Upper lobe of left lung (tissue), 4 donors: ENCODE measurements around the gene PYGL.

ENCODE experiments used
- EP300 ChIP-seq, 4 donors: sonication (generic); formaldehyde crosslinking; IDR thresholded peaks; one replicate each; pipeline ENCODE4 v1.5.1; 2017; ENCODE audit warnings: antibody characterized with exemption in 4 of 4, control low read depth in 2 of 4
- POLR2A ChIP-seq, 4 donors: fragments of 450-650 bp; IDR thresholded peaks; one replicate each; pipeline ENCODE4 v1.5.1; 2016 to 2017; ENCODE audit warnings: antibody characterized with exemption in 4 of 4, mild to moderate bottlenecking in 2 of 4
- POLR2AphosphoS5 ChIP-seq, 2 donors: sonication (generic); formaldehyde crosslinking; IDR thresholded peaks; one replicate each; pipeline ENCODE4 v1.5.1; 2017; ENCODE audit warnings: antibody characterized with exemption in 2 of 2
- TF ChIP-seq, protein P1 (sequence below), 6 experiments: fragments of 450-650 bp in 4 of 6; fragments of 200-600 bp in 2 of 6; sonication (generic) in 2 of 6; IDR thresholded peaks; one replicate each; pipeline ENCODE4 v1.5.1; 2016 to 2019; ENCODE audit warnings: antibody characterized with exemption in 6 of 6

DNA sequence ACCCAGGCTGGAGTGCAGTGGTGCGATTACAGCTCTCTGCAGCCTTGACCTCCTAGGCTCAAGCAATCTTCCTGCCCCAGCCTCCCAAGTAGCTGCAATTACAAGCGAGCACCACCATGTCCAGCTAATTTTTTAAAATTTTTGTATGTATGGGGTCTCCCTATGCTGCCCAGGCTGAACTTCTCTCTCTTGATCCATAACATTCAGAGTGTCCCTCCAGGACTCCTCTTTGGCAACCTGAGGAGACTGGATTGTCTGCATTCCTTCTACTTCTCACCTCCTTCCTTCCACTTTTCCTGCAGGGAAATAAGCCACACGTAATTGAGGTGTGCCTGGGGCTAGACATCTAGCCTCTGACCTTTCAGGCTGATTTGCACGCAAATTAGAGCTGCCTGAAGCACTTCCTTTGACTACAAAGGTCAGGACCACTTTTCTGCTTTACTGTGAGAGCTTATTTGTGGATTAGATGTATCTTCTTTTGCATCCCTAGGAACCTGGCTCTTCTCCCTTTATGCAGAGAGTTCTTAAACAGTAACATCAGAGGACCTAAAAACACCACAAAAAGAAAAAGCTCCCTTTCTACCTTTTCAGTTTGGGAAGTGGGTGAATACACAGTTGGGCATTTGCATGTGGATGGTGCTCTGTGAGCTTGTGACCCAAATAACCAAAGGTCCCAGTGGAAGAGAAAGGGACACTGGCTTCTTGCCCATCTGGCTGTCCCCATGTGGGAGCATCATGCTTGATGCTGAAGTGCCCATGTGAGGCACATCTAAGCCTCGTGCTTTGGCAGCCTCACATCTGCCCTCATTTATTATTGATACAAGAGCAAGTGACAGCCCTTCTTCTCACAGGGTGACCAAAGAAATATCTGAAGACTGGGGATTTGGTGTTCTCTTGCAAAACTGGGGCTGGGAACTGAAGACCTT is 33.5 kb downstream of the PYGL start:
- TF ChIP-seq, protein P1, sequence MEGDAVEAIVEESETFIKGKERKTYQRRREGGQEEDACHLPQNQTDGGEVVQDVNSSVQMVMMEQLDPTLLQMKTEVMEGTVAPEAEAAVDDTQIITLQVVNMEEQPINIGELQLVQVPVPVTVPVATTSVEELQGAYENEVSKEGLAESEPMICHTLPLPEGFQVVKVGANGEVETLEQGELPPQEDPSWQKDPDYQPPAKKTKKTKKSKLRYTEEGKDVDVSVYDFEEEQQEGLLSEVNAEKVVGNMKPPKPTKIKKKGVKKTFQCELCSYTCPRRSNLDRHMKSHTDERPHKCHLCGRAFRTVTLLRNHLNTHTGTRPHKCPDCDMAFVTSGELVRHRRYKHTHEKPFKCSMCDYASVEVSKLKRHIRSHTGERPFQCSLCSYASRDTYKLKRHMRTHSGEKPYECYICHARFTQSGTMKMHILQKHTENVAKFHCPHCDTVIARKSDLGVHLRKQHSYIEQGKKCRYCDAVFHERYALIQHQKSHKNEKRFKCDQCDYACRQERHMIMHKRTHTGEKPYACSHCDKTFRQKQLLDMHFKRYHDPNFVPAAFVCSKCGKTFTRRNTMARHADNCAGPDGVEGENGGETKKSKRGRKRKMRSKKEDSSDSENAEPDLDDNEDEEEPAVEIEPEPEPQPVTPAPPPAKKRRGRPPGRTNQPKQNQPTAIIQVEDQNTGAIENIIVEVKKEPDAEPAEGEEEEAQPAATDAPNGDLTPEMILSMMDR (IDR thresholded peaks at IDR 0.05): no peak
- TF ChIP-seq POLR2A (IDR thresholded peaks at IDR 0.05) (no peak), POLR2AphosphoS5 (IDR thresholded peaks at IDR 0.05) (no peak), EP300 (IDR thresholded peaks at IDR 0.05) (no peak)
